Measurements from ENCODE around the gene IGSF9.

DNA sequence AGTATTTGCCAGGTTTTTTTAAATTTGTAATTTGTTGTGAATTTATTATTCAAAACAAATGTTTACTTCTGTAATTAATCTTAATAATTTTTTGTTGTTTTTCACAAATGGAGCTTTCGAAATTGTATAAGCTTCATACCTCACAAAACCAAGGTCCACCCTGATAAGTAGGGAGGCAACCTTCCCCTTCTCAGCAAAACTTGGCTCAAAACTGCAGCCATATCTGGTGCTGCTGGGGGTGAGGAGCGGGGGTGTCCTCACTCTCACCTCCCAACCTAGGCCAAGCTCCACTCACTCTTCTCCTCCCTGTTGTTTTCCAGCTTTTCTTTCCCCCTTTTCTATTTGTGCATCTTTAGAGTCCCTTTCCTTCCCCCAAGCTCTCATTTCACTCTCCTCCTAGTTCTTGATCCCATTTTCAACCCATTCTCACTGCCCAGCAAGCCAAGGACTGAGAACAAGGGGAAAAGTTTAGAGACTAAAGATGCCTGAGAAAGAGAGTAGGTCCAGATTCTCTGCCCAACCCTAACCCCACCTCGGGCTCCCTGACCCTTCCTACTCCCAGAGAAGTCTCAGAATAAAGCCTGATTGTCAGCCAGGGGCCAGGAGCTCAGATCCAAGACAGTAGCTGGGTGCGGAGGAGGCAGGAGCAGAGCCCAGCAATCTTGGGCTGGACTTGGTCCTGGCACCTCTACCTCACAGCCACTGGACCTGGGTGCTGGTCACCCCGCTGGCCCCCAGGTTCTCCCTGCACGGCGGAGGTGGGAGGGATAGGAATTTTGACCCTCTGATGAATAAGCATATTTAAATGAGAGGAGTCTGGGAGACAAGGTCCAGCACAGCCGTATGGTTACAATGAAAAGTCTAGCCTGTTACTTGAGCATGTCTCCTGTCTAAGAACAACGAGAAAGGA is 37.1 kb downstream of the IGSF9 start:
- TF ChIP-seq POLR2AphosphoS5 (IDR thresholded peaks at IDR 0.05; ENCODE audit: low read length) (no peak), HDAC2 (IDR thresholded peaks at IDR 0.05) (no peak), CHD4 (IDR thresholded peaks at IDR 0.05) (no peak), ETV6 (conservative IDR thresholded peaks at IDR 0.05 in 1 of 2, IDR thresholded peaks at IDR 0.05 in 1 of 2; ENCODE audit: borderline replicate concordance in 1 of 2, low read depth in 1 of 2) (no peak), TCF3 (IDR thresholded peaks at IDR 0.05; ENCODE audit: borderline replicate concordance, insufficient read depth, low read depth, low read length) (no peak), EP300 (IDR thresholded peaks at IDR 0.05; ENCODE audit: borderline replicate concordance in 1 of 2, control insufficient read depth in 1 of 2, low read depth in 2 of 2, low read length in 2 of 2) (no peak)
- TF ChIP-seq, protein P1, sequence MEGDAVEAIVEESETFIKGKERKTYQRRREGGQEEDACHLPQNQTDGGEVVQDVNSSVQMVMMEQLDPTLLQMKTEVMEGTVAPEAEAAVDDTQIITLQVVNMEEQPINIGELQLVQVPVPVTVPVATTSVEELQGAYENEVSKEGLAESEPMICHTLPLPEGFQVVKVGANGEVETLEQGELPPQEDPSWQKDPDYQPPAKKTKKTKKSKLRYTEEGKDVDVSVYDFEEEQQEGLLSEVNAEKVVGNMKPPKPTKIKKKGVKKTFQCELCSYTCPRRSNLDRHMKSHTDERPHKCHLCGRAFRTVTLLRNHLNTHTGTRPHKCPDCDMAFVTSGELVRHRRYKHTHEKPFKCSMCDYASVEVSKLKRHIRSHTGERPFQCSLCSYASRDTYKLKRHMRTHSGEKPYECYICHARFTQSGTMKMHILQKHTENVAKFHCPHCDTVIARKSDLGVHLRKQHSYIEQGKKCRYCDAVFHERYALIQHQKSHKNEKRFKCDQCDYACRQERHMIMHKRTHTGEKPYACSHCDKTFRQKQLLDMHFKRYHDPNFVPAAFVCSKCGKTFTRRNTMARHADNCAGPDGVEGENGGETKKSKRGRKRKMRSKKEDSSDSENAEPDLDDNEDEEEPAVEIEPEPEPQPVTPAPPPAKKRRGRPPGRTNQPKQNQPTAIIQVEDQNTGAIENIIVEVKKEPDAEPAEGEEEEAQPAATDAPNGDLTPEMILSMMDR (IDR thresholded peaks at IDR 0.05 in 2 of 3, conservative IDR thresholded peaks at IDR 0.05 in 1 of 3; ENCODE audit: control insufficient read depth in 2 of 3, extremely low read depth in 1 of 3, insufficient read depth in 1 of 3, low read depth in 3 of 3, low read length in 3 of 3), result no peak
- TF ChIP-seq, protein P2, sequence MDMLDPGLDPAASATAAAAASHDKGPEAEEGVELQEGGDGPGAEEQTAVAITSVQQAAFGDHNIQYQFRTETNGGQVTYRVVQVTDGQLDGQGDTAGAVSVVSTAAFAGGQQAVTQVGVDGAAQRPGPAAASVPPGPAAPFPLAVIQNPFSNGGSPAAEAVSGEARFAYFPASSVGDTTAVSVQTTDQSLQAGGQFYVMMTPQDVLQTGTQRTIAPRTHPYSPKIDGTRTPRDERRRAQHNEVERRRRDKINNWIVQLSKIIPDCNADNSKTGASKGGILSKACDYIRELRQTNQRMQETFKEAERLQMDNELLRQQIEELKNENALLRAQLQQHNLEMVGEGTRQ (IDR thresholded peaks at IDR 0.05; ENCODE audit: borderline replicate concordance, low read depth, low read length), result no peak
- TF ChIP-seq, protein P3, sequence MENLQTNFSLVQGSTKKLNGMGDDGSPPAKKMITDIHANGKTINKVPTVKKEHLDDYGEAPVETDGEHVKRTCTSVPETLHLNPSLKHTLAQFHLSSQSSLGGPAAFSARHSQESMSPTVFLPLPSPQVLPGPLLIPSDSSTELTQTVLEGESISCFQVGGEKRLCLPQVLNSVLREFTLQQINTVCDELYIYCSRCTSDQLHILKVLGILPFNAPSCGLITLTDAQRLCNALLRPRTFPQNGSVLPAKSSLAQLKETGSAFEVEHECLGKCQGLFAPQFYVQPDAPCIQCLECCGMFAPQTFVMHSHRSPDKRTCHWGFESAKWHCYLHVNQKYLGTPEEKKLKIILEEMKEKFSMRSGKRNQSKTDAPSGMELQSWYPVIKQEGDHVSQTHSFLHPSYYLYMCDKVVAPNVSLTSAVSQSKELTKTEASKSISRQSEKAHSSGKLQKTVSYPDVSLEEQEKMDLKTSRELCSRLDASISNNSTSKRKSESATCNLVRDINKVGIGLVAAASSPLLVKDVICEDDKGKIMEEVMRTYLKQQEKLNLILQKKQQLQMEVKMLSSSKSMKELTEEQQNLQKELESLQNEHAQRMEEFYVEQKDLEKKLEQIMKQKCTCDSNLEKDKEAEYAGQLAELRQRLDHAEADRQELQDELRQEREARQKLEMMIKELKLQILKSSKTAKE (IDR thresholded peaks at IDR 0.05; ENCODE audit: low read depth, poor library complexity, severe bottlenecking), result no peak
